SK-N-SH (cell line): Measurements from ENCODE around the gene SCN9A. TPM values are rescaled to one million over a fixed set of nuclear protein-coding genes. Genes with fewer than 3 reads are reported as not detected.

Experiments
- CTCF ChIA-PET: fragments of 300-600, 350-600 bp; formaldehyde crosslinking; extraction: SDS; loops from one replicate; lab custom pipeline; 2021; lab: Yijun Ruan, JAX
- POLR2A ChIA-PET: fragments of 350-600 bp; sonication (Branson Sonifier 250); formaldehyde crosslinking; extraction: SDS; loops from one replicate; lab custom pipeline; 2020; ENCODE audit warnings: antibody characterized with exemption, inconsistent platforms; lab: Yijun Ruan, JAX
- DNase-seq: peaks from one replicate; pipeline ENCODE4 v3.0.0; 2012
- H2AFZ ChIP-seq: fragments of 200-600 bp; sonication (generic); 2 replicates; pipeline ENCODE4 v1.8.1; 2016; ENCODE audit warnings: antibody characterized with exemption, mild to moderate bottlenecking, low read depth
- H3F3A ChIP-seq: fragments of 200-600 bp; sonication (generic); replicated peaks from 2 replicates; pipeline ENCODE3; 2016; ENCODE audit warnings: antibody characterized with exemption, mild to moderate bottlenecking; ENCODE audit not compliant: insufficient read depth
- H3K27ac ChIP-seq, 2 experiments: fragments of 200-500 bp in 1 of 2; fragments of 200-600 bp in 1 of 2; sonication (Bioruptor generic) in 1 of 2; sonication (generic), shearing (Covaris generic) in 1 of 2; 2 replicates each; pipeline versions ENCODE4 v1.5.1 to v1.6.1; 2014 to 2016; ENCODE audit warnings: low read depth in 2 of 2, inconsistent platforms in 1 of 2, low read length in 1 of 2, mild to moderate bottlenecking in 1 of 2, mixed read lengths in 1 of 2
- H3K27me3 ChIP-seq: fragments of 200-600 bp; sonication (generic), shearing (Covaris generic); 2 replicates; pipeline ENCODE4 v1.6.1; 2016; ENCODE audit warnings: mixed run types; ENCODE audit not compliant: insufficient read depth
- H3K36me3 ChIP-seq, 2 experiments: fragments of 200-500 bp in 1 of 2; fragments of 200-600 bp in 1 of 2; sonication (Bioruptor generic) in 1 of 2; sonication (generic) in 1 of 2; replicated peaks in 1 of 2; 2 replicates each; pipeline versions ENCODE3 to v1.5.1; 2014 to 2016; ENCODE audit warnings: low read length in 1 of 2, mild to moderate bottlenecking in 1 of 2; ENCODE audit not compliant: insufficient read depth in 2 of 2, control insufficient read depth in 1 of 2
- H3K4me1 ChIP-seq, 2 experiments: fragments of 200-500 bp in 1 of 2; fragments of 200-600 bp in 1 of 2; sonication (Bioruptor generic) in 1 of 2; sonication (generic), shearing (Covaris generic) in 1 of 2; 2 replicates each; pipeline versions ENCODE4 v1.5.1 to v1.6.1; 2014 to 2016; ENCODE audit warnings: low read depth in 1 of 2, low read length in 1 of 2, mixed run types in 1 of 2; ENCODE audit not compliant: insufficient read depth in 2 of 2, control insufficient read depth in 1 of 2
- H3K4me2 ChIP-seq: fragments of 200-600 bp; sonication (generic), shearing (Covaris generic); 2 replicates; pipeline ENCODE4 v1.6.1; 2017; ENCODE audit warnings: mixed run types
- H3K4me3 ChIP-seq, 2 experiments: fragments of 200-500 bp in 1 of 2; fragments of 200-600 bp in 1 of 2; sonication (Bioruptor generic) in 1 of 2; sonication (generic), shearing (Covaris generic) in 1 of 2; 2 replicates each; pipeline versions ENCODE4 v1.5.1 to v1.8.1; 2014 to 2016; ENCODE audit warnings: low read depth in 2 of 2, inconsistent platforms in 1 of 2, low read length in 1 of 2, mild to moderate bottlenecking in 1 of 2, mixed read lengths in 1 of 2, moderate library complexity in 1 of 2
- H3K79me2 ChIP-seq: fragments of 200-600 bp; sonication (generic); 2 replicates; pipeline ENCODE4 v1.8.1; 2017; ENCODE audit warnings: mild to moderate bottlenecking; ENCODE audit not compliant: insufficient read depth
- H3K9ac ChIP-seq: fragments of 200-600 bp; sonication (generic); 2 replicates; pipeline ENCODE4 v1.6.1; 2017; ENCODE audit warnings: mixed run types
- H3K9me2 ChIP-seq: fragments of 200-600 bp; sonication (generic); 2 replicates; pipeline ENCODE4 v1.6.1; 2017; ENCODE audit warnings: mixed run types
- H3K9me3 ChIP-seq: fragments of 200-600 bp; sonication (generic); 2 replicates; pipeline ENCODE4 v1.6.1; 2017; ENCODE audit warnings: mixed run types, mild to moderate bottlenecking, moderate library complexity
- H4K20me1 ChIP-seq: fragments of 200-600 bp; sonication (generic); 2 replicates; pipeline ENCODE4 v1.6.1; 2017; ENCODE audit warnings: mild to moderate bottlenecking, mixed run types; ENCODE audit not compliant: insufficient read depth
- EP300 ChIP-seq, 2 experiments: IDR thresholded peaks; 2 replicates each; pipeline versions ENCODE4 v1.4.0 to v1.6.1; 2012; ENCODE audit warnings: borderline replicate concordance in 1 of 2, low read depth in 1 of 2, low read length in 1 of 2
- EZH2phosphoT487 ChIP-seq: fragments of 200-600 bp; sonication (generic); IDR thresholded peaks from 2 replicates; pipeline ENCODE4 v1.6.1; 2017; ENCODE audit warnings: low read depth, mixed run types, mild to moderate bottlenecking, antibody characterized with exemption, moderate library complexity, borderline replicate concordance
- FOSL2 ChIP-seq: IDR thresholded peaks from 2 replicates; pipeline ENCODE4 v1.4.0; 2012; ENCODE audit warnings: low read depth, mild to moderate bottlenecking, moderate library complexity, borderline replicate concordance
- FOXM1 ChIP-seq: IDR thresholded peaks from 2 replicates; pipeline ENCODE4 v1.4.0; 2012; ENCODE audit warnings: low read depth, mild to moderate bottlenecking
- GABPA ChIP-seq: IDR thresholded peaks from 2 replicates; pipeline ENCODE4 v1.4.0; 2012; ENCODE audit warnings: low read depth, mild to moderate bottlenecking
- JUND ChIP-seq: IDR thresholded peaks from 2 replicates; pipeline ENCODE4 v1.4.0; 2012
- MEF2A ChIP-seq: IDR thresholded peaks from 2 replicates; pipeline ENCODE4 v1.4.0; 2012; ENCODE audit warnings: low read depth, borderline replicate concordance
- MXI1 ChIP-seq: IDR thresholded peaks from 2 replicates; pipeline ENCODE4 v1.6.1; 2012; ENCODE audit warnings: mild to moderate bottlenecking, low read depth, low read length, improper control_type of control experiment
- NRF1 ChIP-seq: IDR thresholded peaks from 2 replicates; pipeline ENCODE4 v1.6.1; 2012; ENCODE audit warnings: low read depth, mild to moderate bottlenecking, low read length
- POLR2AphosphoS5 ChIP-seq: IDR thresholded peaks from 2 replicates; pipeline ENCODE4 v1.6.1; 2012; ENCODE audit warnings: low read depth, low read length
- RAD21 ChIP-seq: IDR thresholded peaks from 2 replicates; pipeline ENCODE4 v1.6.1; 2012; ENCODE audit warnings: mild to moderate bottlenecking, low read length
- RCOR1 ChIP-seq: fragments of 150-350 bp; IDR thresholded peaks from 2 replicates; pipeline ENCODE4 v1.6.1; 2017; ENCODE audit warnings: antibody characterized with exemption, low read length
- RFX5 ChIP-seq: IDR thresholded peaks from 2 replicates; pipeline ENCODE4 v1.6.1; 2012; ENCODE audit warnings: mild to moderate bottlenecking, improper control_type of control experiment, low read length
- RXRA ChIP-seq: IDR thresholded peaks from 2 replicates; pipeline ENCODE4 v1.4.0; 2012; ENCODE audit warnings: low read depth, mild to moderate bottlenecking, borderline replicate concordance
- SIN3A ChIP-seq: IDR thresholded peaks from 2 replicates; pipeline ENCODE4 v1.6.1; 2012; ENCODE audit warnings: low read depth, mild to moderate bottlenecking, low read length, moderate library complexity, borderline replicate concordance
- SMC3 ChIP-seq: IDR thresholded peaks from 2 replicates; pipeline ENCODE4 v1.6.1; 2012; ENCODE audit warnings: low read depth, low read length, improper control_type of control experiment
- TAF1 ChIP-seq: IDR thresholded peaks from 2 replicates; pipeline ENCODE4 v1.6.1; 2012; ENCODE audit warnings: low read depth, mild to moderate bottlenecking, low read length, moderate library complexity, borderline replicate concordance
- YY1 ChIP-seq: IDR thresholded peaks from 2 replicates; pipeline ENCODE4 v1.4.0; 2012; ENCODE audit warnings: low read depth, mild to moderate bottlenecking
- polyA plus RNA-seq, 3 experiments: library from polyadenylated mRNA; depleted of rRNA; stranded (reverse); fragments of >200 nt; gene quantifications; 2 replicates each; pipeline ENCODE4 v1.2.3, GENCODE V29; 2012
- TF ChIP-seq, protein P1 (sequence below): IDR thresholded peaks from 2 replicates; pipeline ENCODE4 v1.4.0; 2012; ENCODE audit warnings: low read depth, borderline replicate concordance
- TF ChIP-seq, protein P2 (sequence below): fragments of 200-600 bp; sonication (generic); IDR thresholded peaks from 2 replicates; pipeline ENCODE4 v1.6.1; 2017; ENCODE audit warnings: antibody characterized with exemption, mild to moderate bottlenecking, moderate library complexity
- TF ChIP-seq, protein P3 (sequence below): fragments of 150-350 bp; IDR thresholded peaks from 2 replicates; pipeline ENCODE4 v1.6.1; 2016; ENCODE audit warnings: mild to moderate bottlenecking, low read depth, low read length

Gene SCN9A
- polyA plus RNA-seq, 1 of the 3 experiments (the other 2 are of a cell fraction), result 5.9 TPM

GRCh38 chr2:166229678-166230023 lies 146.1 kb downstream of the SCN9A start:
- Histone ChIP-seq H3K9me2 (no peaks in the 10 kb centered on the region), H3K27me3 (no peaks in the 10 kb centered on the region), H3K4me3 (no peak overlapping the region), H2AFZ (no peak overlapping the region), H3K36me3 (peaks cover 3 to 7% of the 10 kb centered on the region in 2 experiments), H3K27ac (peak overlapping the region in 1 of 2 experiments; percentile 50; a peak in 1 of 4 replicates), H3K9ac (no peak overlapping the region), H3K79me2 (no peaks in the 10 kb centered on the region), H3F3A (peaks cover 8% of the 10 kb centered on the region), H3K4me2 (no peak overlapping the region), H4K20me1 (no peaks in the 10 kb centered on the region), H3K9me3 (no peaks in the 10 kb centered on the region), H3K4me1 (peaks cover 0 to 3% of the 10 kb centered on the region in 2 experiments; a peak in 2 of 4 replicates)
- CTCF ChIA-PET, result no interaction called here
- DNase-seq, result no peak
- POLR2A ChIA-PET, result no interaction called here
- TF ChIP-seq TAF1, result no peak
- TF ChIP-seq, protein P1, sequence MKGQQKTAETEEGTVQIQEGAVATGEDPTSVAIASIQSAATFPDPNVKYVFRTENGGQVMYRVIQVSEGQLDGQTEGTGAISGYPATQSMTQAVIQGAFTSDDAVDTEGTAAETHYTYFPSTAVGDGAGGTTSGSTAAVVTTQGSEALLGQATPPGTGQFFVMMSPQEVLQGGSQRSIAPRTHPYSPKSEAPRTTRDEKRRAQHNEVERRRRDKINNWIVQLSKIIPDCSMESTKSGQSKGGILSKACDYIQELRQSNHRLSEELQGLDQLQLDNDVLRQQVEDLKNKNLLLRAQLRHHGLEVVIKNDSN, result no peak
- TF ChIP-seq RFX5, result no peak
- TF ChIP-seq RXRA, result no peak
- no peak for TF ChIP-seq NRF1
- no peak for TF ChIP-seq EP300 (IDR thresholded peaks at IDR 0.05; ENCODE audit: borderline replicate concordance in 1 of 2, low read depth in 1 of 2, low read length in 1 of 2)
- no peak for TF ChIP-seq MXI1
- no peak for TF ChIP-seq YY1
- no peak for TF ChIP-seq SIN3A
- TF ChIP-seq SMC3, result no peak
- TF ChIP-seq JUND, result no peak
- no peak for TF ChIP-seq EZH2phosphoT487
- no peak for TF ChIP-seq FOSL2
- TF ChIP-seq, protein P2, sequence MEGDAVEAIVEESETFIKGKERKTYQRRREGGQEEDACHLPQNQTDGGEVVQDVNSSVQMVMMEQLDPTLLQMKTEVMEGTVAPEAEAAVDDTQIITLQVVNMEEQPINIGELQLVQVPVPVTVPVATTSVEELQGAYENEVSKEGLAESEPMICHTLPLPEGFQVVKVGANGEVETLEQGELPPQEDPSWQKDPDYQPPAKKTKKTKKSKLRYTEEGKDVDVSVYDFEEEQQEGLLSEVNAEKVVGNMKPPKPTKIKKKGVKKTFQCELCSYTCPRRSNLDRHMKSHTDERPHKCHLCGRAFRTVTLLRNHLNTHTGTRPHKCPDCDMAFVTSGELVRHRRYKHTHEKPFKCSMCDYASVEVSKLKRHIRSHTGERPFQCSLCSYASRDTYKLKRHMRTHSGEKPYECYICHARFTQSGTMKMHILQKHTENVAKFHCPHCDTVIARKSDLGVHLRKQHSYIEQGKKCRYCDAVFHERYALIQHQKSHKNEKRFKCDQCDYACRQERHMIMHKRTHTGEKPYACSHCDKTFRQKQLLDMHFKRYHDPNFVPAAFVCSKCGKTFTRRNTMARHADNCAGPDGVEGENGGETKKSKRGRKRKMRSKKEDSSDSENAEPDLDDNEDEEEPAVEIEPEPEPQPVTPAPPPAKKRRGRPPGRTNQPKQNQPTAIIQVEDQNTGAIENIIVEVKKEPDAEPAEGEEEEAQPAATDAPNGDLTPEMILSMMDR, result no peak
- no peak for TF ChIP-seq FOXM1
- TF ChIP-seq, protein P3, sequence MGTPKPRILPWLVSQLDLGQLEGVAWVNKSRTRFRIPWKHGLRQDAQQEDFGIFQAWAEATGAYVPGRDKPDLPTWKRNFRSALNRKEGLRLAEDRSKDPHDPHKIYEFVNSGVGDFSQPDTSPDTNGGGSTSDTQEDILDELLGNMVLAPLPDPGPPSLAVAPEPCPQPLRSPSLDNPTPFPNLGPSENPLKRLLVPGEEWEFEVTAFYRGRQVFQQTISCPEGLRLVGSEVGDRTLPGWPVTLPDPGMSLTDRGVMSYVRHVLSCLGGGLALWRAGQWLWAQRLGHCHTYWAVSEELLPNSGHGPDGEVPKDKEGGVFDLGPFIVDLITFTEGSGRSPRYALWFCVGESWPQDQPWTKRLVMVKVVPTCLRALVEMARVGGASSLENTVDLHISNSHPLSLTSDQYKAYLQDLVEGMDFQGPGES, result no peak

- Histone ChIP-seq H3K27me3 (no peaks in the 10 kb centered on the region), H3K4me2 (no peak overlapping the region), H2AFZ (no peak overlapping the region), H3K4me1 (no peaks in the 10 kb centered on the region), H3F3A (no peaks in the 10 kb centered on the region), H3K79me2 (no peaks in the 10 kb centered on the region), H3K36me3 (peaks cover 3 to 15% of the 10 kb centered on the region in 2 experiments), H3K9ac (no peak overlapping the region), H3K27ac (no peak overlapping the region), H3K4me3 (no peak overlapping the region), H4K20me1 (no peaks in the 10 kb centered on the region), H3K9me2 (no peaks in the 10 kb centered on the region), H3K9me3 (no peaks in the 10 kb centered on the region)
- DNase-seq, result no peak
- CTCF ChIA-PET, result no interaction called here
- POLR2A ChIA-PET, result no interaction called here
- TF ChIP-seq, protein P1, result no peak
- TF ChIP-seq POLR2AphosphoS5 (no peak), RAD21 (no peak), RCOR1 (no peak), SMC3 (no peak), RXRA (no peak), MEF2A (no peak), SIN3A (no peak), GABPA (no peak), TAF1 (no peak)
- TF ChIP-seq, protein P2, result no peak
Observed at GRCh38 chr2:166224197-166224596, 151.5 kb downstream of the SCN9A start.
